ENCODE data around the gene DNAH8. TPM values are rescaled to one million over a fixed set of nuclear protein-coding genes. Genes with fewer than 3 reads are reported as not detected.

Gene DNAH8
- total RNA-seq, 4 donors from 2014 or later, result 0.22 TPM; not detected in 3

- no peak overlapping the region for H3K4me3 ChIP-seq
- H3K27me3 ChIP-seq, result no peaks in the 10 kb centered on the region
- H3K27ac ChIP-seq, result no peak overlapping the region
- WGBS, 2 donors, result 95 to 96% methylated on average over 3 of the region's 3 CpGs
- peaks cover 0 to 27% (median 2%) of the 10 kb centered on the region in 4 donors for H3K4me1 ChIP-seq
- TF ChIP-seq POLR2A (IDR thresholded peaks at IDR 0.05) (no peak), EP300 (IDR thresholded peaks at IDR 0.05) (no peak)
- TF ChIP-seq, protein P1, sequence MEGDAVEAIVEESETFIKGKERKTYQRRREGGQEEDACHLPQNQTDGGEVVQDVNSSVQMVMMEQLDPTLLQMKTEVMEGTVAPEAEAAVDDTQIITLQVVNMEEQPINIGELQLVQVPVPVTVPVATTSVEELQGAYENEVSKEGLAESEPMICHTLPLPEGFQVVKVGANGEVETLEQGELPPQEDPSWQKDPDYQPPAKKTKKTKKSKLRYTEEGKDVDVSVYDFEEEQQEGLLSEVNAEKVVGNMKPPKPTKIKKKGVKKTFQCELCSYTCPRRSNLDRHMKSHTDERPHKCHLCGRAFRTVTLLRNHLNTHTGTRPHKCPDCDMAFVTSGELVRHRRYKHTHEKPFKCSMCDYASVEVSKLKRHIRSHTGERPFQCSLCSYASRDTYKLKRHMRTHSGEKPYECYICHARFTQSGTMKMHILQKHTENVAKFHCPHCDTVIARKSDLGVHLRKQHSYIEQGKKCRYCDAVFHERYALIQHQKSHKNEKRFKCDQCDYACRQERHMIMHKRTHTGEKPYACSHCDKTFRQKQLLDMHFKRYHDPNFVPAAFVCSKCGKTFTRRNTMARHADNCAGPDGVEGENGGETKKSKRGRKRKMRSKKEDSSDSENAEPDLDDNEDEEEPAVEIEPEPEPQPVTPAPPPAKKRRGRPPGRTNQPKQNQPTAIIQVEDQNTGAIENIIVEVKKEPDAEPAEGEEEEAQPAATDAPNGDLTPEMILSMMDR (IDR thresholded peaks at IDR 0.05), result no peak
- no peaks in the 10 kb centered on the region for H3K9me3 ChIP-seq
- peaks cover 0 to 43% (median 9%) of the 10 kb centered on the region in 3 donors for H3K36me3 ChIP-seq
- DNase-seq (ENCODE audit: low spot score in 2 of 2), result no peak
Measured at GRCh38 chr6:38684904-38685303, 30.2 kb upstream of the DNAH8 start.

- Histone ChIP-seq H3K4me1 (peaks cover 0 to 27% (median 2%) of the 10 kb centered on the region in 4 donors), H3K36me3 (peaks cover 0 to 27% (median 9%) of the 10 kb centered on the region in 3 donors), H3K27me3 (no peaks in the 10 kb centered on the region), H3K27ac (peak overlapping the region in 3 of 4 donors; percentile 10 to 57 (median 24)), H3K9me3 (no peaks in the 10 kb centered on the region), H3K4me3 (no peak overlapping the region)
- 64 to 70% methylated on average over 4 of the region's 4 CpGs for WGBS, 2 donors
- TF ChIP-seq, protein P1 (IDR thresholded peaks at IDR 0.05), result no peak
- TF ChIP-seq EP300 (IDR thresholded peaks at IDR 0.05), result no peak
- no peak for TF ChIP-seq POLR2A (IDR thresholded peaks at IDR 0.05)
- no peak for DNase-seq (ENCODE audit: low spot score in 2 of 2)
Measured at GRCh38 chr6:38686270-38687042, 28.7 kb upstream of the DNAH8 start.

GRCh38 chr6:38687043-38687353 lies 28.1 kb upstream of the DNAH8 start:
- no peak for DNase-seq (ENCODE audit: low spot score in 2 of 2)
- no peaks in the 10 kb centered on the region for H3K27me3 ChIP-seq
- H3K9me3 ChIP-seq, result no peaks in the 10 kb centered on the region
- 76 to 91% methylated on average over 2 of the region's 2 CpGs for WGBS, 2 donors
- no peak for TF ChIP-seq EP300 (IDR thresholded peaks at IDR 0.05)
- TF ChIP-seq POLR2A (IDR thresholded peaks at IDR 0.05), result no peak
- TF ChIP-seq, protein P1 (IDR thresholded peaks at IDR 0.05), result no peak
- peaks cover 0 to 22% (median 5%) of the 10 kb centered on the region in 3 donors for H3K36me3 ChIP-seq
- peak overlapping the region in 3 of 4 donors; percentile 24 to 57 (median 30) for H3K27ac ChIP-seq
- peaks cover 0 to 27% (median 2%) of the 10 kb centered on the region in 4 donors for H3K4me1 ChIP-seq
- H3K4me3 ChIP-seq, result no peak overlapping the region

GRCh38 chr6:38687549-38687948 lies 27.6 kb upstream of the DNAH8 start:
- Histone ChIP-seq H3K27ac (peak overlapping the region in 3 of 4 donors; percentile 24 to 57 (median 30)), H3K4me3 (no peak overlapping the region), H3K9me3 (no peaks in the 10 kb centered on the region), H3K4me1 (peaks cover 0 to 27% (median 2%) of the 10 kb centered on the region in 4 donors), H3K27me3 (no peaks in the 10 kb centered on the region), H3K36me3 (peaks cover 0 to 17% (median 5%) of the 10 kb centered on the region in 3 donors)
- WGBS, 2 donors, result 88 to 95% methylated on average over 1 of the region's 1 CpG
- TF ChIP-seq, protein P1 (IDR thresholded peaks at IDR 0.05), result no peak
- no peak for TF ChIP-seq POLR2A (IDR thresholded peaks at IDR 0.05)
- no peak for TF ChIP-seq EP300 (IDR thresholded peaks at IDR 0.05)
- DNase-seq (ENCODE audit: low spot score in 2 of 2), result no peak

- TF ChIP-seq EP300 (IDR thresholded peaks at IDR 0.05) (no peak), POLR2A (IDR thresholded peaks at IDR 0.05) (no peak)
- TF ChIP-seq, protein P1 (IDR thresholded peaks at IDR 0.05), result no peak
- Histone ChIP-seq H3K27ac (no peak overlapping the region), H3K4me1 (peaks cover 0 to 27% (median 2%) of the 10 kb centered on the region in 4 donors), H3K36me3 (peaks cover 0 to 7% (median 1%) of the 10 kb centered on the region in 3 donors), H3K27me3 (no peaks in the 10 kb centered on the region), H3K9me3 (no peaks in the 10 kb centered on the region), H3K4me3 (no peak overlapping the region)
- DNase-seq (ENCODE audit: low spot score in 2 of 2), result no peak
- 68 to 73% methylated on average over 6 of the region's 6 CpGs for WGBS, 2 donors
Measured at GRCh38 chr6:38688579-38689087, 26.5 kb upstream of the DNAH8 start.

Data from tibial nerve (tissue), 4 donors.